Fibroblast of mammary gland (primary cell): Measurements from ENCODE around the gene MPP2.

Source experiments
- DNase-seq: peaks from one replicate; pipeline ENCODE4 v3.0.0-alpha.2; 2010; ENCODE audit warnings: low read depth
- H3K4me3 ChIP-seq: 2 replicates; pipeline ENCODE4 v1.5.1; 2011; ENCODE audit warnings: low read depth, mild to moderate bottlenecking, low read length, moderate library complexity; ENCODE audit not compliant: control insufficient read depth
- CTCF ChIP-seq: conservative IDR thresholded peaks from 2 replicates; pipeline ENCODE4 v1.5.1; 2011; ENCODE audit warnings: low read depth, low read length, inconsistent platforms; ENCODE audit not compliant: control insufficient read depth, insufficient read depth

MPP2 gene

GRCh38 chr17:43881181-43881580, 26.2 kb downstream of the MPP2 start:
- no peak for DNase-seq
- TF ChIP-seq CTCF, result no peak
- no peak overlapping the region for H3K4me3 ChIP-seq

- no peak overlapping the region for H3K4me3 ChIP-seq
- peak; percentile 58 for TF ChIP-seq CTCF
Measured at GRCh38 chr17:43880420-43880991, 26.8 kb downstream of the MPP2 start.

GRCh38 chr17:43879723-43880419, 27.5 kb downstream of the MPP2 start:
- no peak overlapping the region for H3K4me3 ChIP-seq
- DNase-seq, result no peak
- TF ChIP-seq CTCF, result no peak

More at GRCh38 chr17:43880420-43880991, 26.8 kb downstream of the MPP2 start:
- DNase-seq, result no peak

- no peak overlapping the region for H3K4me3 ChIP-seq
- peak; percentile 88 for DNase-seq
- peak; percentile 95 for TF ChIP-seq CTCF
Measured at GRCh38 chr17:43878260-43879175, 28.8 kb downstream of the MPP2 start.

- DNase-seq, result no peak
- no peak for TF ChIP-seq CTCF
- H3K4me3 ChIP-seq, result no peak overlapping the region
Measured at GRCh38 chr17:43877451-43878155, 29.7 kb downstream of the MPP2 start.

GRCh38 chr17:43877031-43877430, 30.3 kb downstream of the MPP2 start:
- no peak overlapping the region for H3K4me3 ChIP-seq
- no peak for DNase-seq
- no peak for TF ChIP-seq CTCF
